A549 (cell line): Measurements from ENCODE around the gene ESYT2. TPM values are rescaled to one million over a fixed set of nuclear protein-coding genes. Genes with fewer than 3 reads are reported as not detected.

Experiments used
- ATAC-seq, 2 experiments: fragments of 200-7000 bp in 1 of 2; fragments of >200 bp in 1 of 2; cut with Nextera tagmentation in 1 of 2; cut with Tn5 transposase in 1 of 2; 3 replicates each; pipeline versions ENCODE4 v1.8.0 to v1.9.1; 2018 to 2020; ENCODE audit warnings: mild to moderate bottlenecking in 1 of 2, moderate library complexity in 1 of 2
- CTCF ChIA-PET: fragments of 300-600 bp; sonication (Branson Sonifier 250); formaldehyde crosslinking; extraction: SDS; loops from one replicate; lab custom pipeline; 2021; ENCODE audit warnings: antibody characterized with exemption, inconsistent platforms; lab: Yijun Ruan, JAX
- POLR2A ChIA-PET: fragments of 350-600 bp; formaldehyde crosslinking; extraction: SDS; loops from one replicate; lab custom pipeline; 2021; ENCODE audit warnings: antibody characterized with exemption, inconsistent platforms; lab: Yijun Ruan, JAX
- DNase-seq, 2 experiments: peaks; one replicate each; pipeline versions ENCODE4 v3.0.0 to v3.0.0-alpha.2; 2011 to 2016; ENCODE audit warnings: low read depth in 1 of 2, low spot score in 1 of 2
- FAIRE-seq: peaks from 2 replicates; lab custom pipeline; 2011; peaks lifted over from hg19 to GRCh38; lab: Jason Lieb, UNC
- H3K27ac ChIP-seq, 2 experiments: fragments of >200 bp; sonication (Bioruptor Twin); formaldehyde crosslinking; 3 replicates each; pipeline ENCODE4 v1.5.1; 2016 to 2017
- H3K4me1 ChIP-seq: fragments of >200 bp; sonication (Bioruptor Twin); formaldehyde crosslinking; 3 replicates; pipeline ENCODE4 v1.6.1; 2016
- H3K4me2 ChIP-seq: fragments of >200 bp; sonication (Bioruptor Twin); formaldehyde crosslinking; 3 replicates; pipeline ENCODE4 v1.6.1; 2016
- H3K4me3 ChIP-seq: fragments of >200 bp; sonication (Bioruptor Twin); formaldehyde crosslinking; 3 replicates; pipeline ENCODE4 v1.5.1; 2016
- H3K9me3 ChIP-seq: fragments of >200 bp; sonication (Bioruptor Twin); formaldehyde crosslinking; 3 replicates; pipeline ENCODE4 v1.6.1; 2016
- CBX2 ChIP-seq: fragments of 200-600 bp; sonication (generic); IDR thresholded peaks from 2 replicates; pipeline ENCODE4 v1.6.1; 2016; ENCODE audit warnings: low read depth, mild to moderate bottlenecking, borderline replicate concordance
- CBX8 ChIP-seq: fragments of 200-600 bp; sonication (generic); IDR thresholded peaks from 2 replicates; pipeline ENCODE4 v1.6.1; 2016
- CHD2 ChIP-seq: fragments of 150-350 bp; IDR thresholded peaks from 2 replicates; pipeline ENCODE4 v1.6.1; 2014; ENCODE audit warnings: low read length; ENCODE audit not compliant: partially characterized antibody
- CHD4 ChIP-seq: fragments of 200-600 bp; sonication (generic); IDR thresholded peaks from 2 replicates; pipeline ENCODE4 v1.6.1; 2016; ENCODE audit warnings: antibody characterized with exemption, mild to moderate bottlenecking, borderline replicate concordance
- ESRRA ChIP-seq: fragments of 150-350 bp; IDR thresholded peaks from 2 replicates; pipeline ENCODE4 v1.6.1; 2014; ENCODE audit warnings: mild to moderate bottlenecking, low read length, borderline replicate concordance
- FOSB ChIP-seq: fragments of 250-450 bp; sonication (Bioruptor Pico); IDR thresholded peaks from 2 replicates; pipeline ENCODE4 v1.5.0; 2020; ENCODE audit warnings: mild to moderate bottlenecking, moderate library complexity
- HDAC2 ChIP-seq: fragments of 200-600 bp; sonication (generic); IDR thresholded peaks from 2 replicates; pipeline ENCODE4 v1.6.1; 2016
- KDM1A ChIP-seq: fragments of 200-600 bp; sonication (generic); IDR thresholded peaks from 2 replicates; pipeline ENCODE4 v1.6.1; 2016; ENCODE audit warnings: low read depth, mild to moderate bottlenecking
- MAZ ChIP-seq: fragments of 150-350 bp; IDR thresholded peaks from 2 replicates; pipeline ENCODE4 v1.6.1; 2014; ENCODE audit warnings: antibody characterized with exemption, low read depth, low read length, borderline replicate concordance
- POLR2AphosphoS2 ChIP-seq: conservative IDR thresholded peaks from 2 replicates; pipeline ENCODE4 v1.6.1; 2012; ENCODE audit warnings: low read length, improper control_type of control experiment, inconsistent platforms
- RCOR1 ChIP-seq: fragments of 150-350 bp; IDR thresholded peaks from 2 replicates; pipeline ENCODE4 v1.6.1; 2014; ENCODE audit warnings: antibody characterized with exemption, low read length, low read depth
- RFX5 ChIP-seq: fragments of 450-650 bp; IDR thresholded peaks from 2 replicates; pipeline ENCODE4 v1.7.1; 2014; ENCODE audit warnings: antibody characterized with exemption, mild to moderate bottlenecking, moderate library complexity
- TFCP2L1 ChIP-seq: fragments of 250-450 bp; sonication (Bioruptor Pico); IDR thresholded peaks from 2 replicates; pipeline ENCODE4 v1.5.0; 2021; ENCODE audit warnings: mild to moderate bottlenecking
- ZC3H11A ChIP-seq: fragments of 450-650 bp; IDR thresholded peaks from 2 replicates; pipeline ENCODE4 v1.6.1; 2014; ENCODE audit warnings: antibody characterized with exemption, mild to moderate bottlenecking
- ZNF302 ChIP-seq: fragments of 250-450 bp; sonication (Bioruptor Pico); IDR thresholded peaks from 2 replicates; pipeline ENCODE4 v1.9.0; 2021; ENCODE audit warnings: inconsistent platforms, mild to moderate bottlenecking, moderate library complexity
- WGBS: methylation state at CpG from one replicate; pipeline ENCODE4 v1.1.6; 2017; ENCODE audit errors: missing lambda C conversion rate; 5-methylcytosine and 5-hydroxymethylcytosine counted together
- polyA plus RNA-seq, 4 experiments: library from polyadenylated mRNA; depleted of rRNA in 3 of 4; stranded (reverse); fragments of >200 nt; fragmentation: RNase III in 1 of 4; extraction: RNeasy Plus Mini Kit Qiagen cat#74134 plus additional on column Dnase treatment in 1 of 4; gene quantifications; 2 replicates in 3 of 4; 3 replicates in 1 of 4; pipeline ENCODE4 v1.2.3, GENCODE V29; 2011 to 2017
- TF ChIP-seq, protein P1 (sequence below): fragments of >200 bp; sonication (Bioruptor Twin); formaldehyde crosslinking; IDR thresholded peaks from 3 replicates; pipeline ENCODE4 v1.5.1; 2016
- TF ChIP-seq, protein P2 (sequence below): fragments of 250-450 bp; sonication (Bioruptor Pico); IDR thresholded peaks from 2 replicates; pipeline ENCODE4 v1.5.0; 2021; ENCODE audit warnings: mild to moderate bottlenecking, moderate library complexity, borderline replicate concordance
- TF ChIP-seq, protein P3 (sequence below): IDR thresholded peaks from 2 replicates; pipeline ENCODE4 v1.6.1; 2012
- TF ChIP-seq, protein P4 (sequence below): IDR thresholded peaks from 2 replicates; pipeline ENCODE4 v1.6.1; 2012
- TF ChIP-seq, protein P5 (sequence below): fragments of 250-450 bp; sonication (Bioruptor Pico); IDR thresholded peaks from 2 replicates; pipeline ENCODE4 v1.5.0; 2020; ENCODE audit warnings: low read depth, mild to moderate bottlenecking, moderate library complexity
- TF ChIP-seq, protein P6 (sequence below): fragments of 450-650 bp; IDR thresholded peaks from 2 replicates; pipeline ENCODE4 v1.6.1; 2014; ENCODE audit warnings: antibody characterized with exemption

ESYT2 gene
- polyA plus RNA-seq, 2 of the 4 experiments (the other 2 are of a cell fraction) = 45.8 to 77.0 TPM

DNA sequence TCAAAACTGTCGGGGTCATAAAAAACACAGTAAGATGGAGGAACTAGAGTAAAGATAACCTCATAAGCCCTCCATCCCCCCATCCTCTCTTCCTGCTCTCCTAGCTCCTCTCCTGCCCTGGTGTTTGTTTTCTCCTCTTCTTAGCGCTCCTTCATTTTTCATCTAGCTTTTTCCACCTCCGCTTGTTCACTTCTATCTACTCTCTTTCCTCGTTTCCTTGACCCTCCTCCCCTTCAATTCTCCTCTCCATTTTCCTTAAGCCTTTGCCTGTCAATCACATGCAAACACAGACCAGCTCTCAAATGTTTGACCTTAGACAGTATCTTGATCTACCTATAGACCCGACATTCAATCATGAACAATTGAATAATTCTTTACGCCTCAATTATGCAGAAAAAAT lies 134.7 kb downstream of the ESYT2 start:
- TF ChIP-seq RFX5 (no peak), CHD2 (no peak)
- 80% methylated on average over 6 of the region's 6 CpGs for WGBS
- ChIA-PET POLR2A (no interaction called here), CTCF (interaction anchor here (1.5 to 8.1 kb wide), 5 partner anchors 12 to 284 kb away, joined by 3 to 111 read pairs (median 11); no protein-coding TSS in a partner anchor)
- no peak for ATAC-seq
- Histone ChIP-seq H3K4me1 (peaks cover 6% of the 10 kb centered on the region; the same call in 2 of the 3 replicates), H3K4me2 (no peak overlapping the region), H3K27ac (no peak overlapping the region), H3K4me3 (no peak overlapping the region), H3K9me3 (no peaks in the 10 kb centered on the region)
- FAIRE-seq = no peak
- no peak for DNase-seq

DNA sequence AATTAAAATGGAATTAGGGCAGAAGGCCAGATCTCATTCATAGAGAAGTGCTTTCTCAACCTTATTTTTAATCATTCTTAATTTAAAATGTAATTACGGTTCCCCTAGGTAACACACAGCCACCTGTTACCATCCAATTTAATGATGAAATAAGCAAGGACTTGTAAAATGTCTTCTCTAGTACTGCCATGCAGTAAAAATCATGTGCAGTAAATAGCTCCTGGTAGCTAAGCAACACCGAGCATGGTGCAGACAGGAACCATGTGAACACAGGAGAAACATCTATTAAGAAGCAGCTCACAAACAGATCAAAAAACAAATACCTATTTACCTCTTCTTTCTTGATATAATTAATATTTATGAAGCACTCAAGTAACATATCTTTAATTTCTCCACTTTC lies 139.8 kb downstream of the ESYT2 start:
- Histone ChIP-seq H3K4me2 (no peak overlapping the region), H3K4me3 (no peak overlapping the region), H3K4me1 (no peaks in the 10 kb centered on the region), H3K27ac (no peak overlapping the region)
- CTCF ChIA-PET = interaction anchor here (1.1 to 2.4 kb wide), 3 partner anchors 11 to 287 kb away, joined by 3 to 11 read pairs (median 4); no protein-coding TSS in a partner anchor
- 95% methylated on average over 2 of the region's 2 CpGs for WGBS
- FAIRE-seq (no peak), DNase-seq (no peak), ATAC-seq (no peak)
- TF ChIP-seq POLR2AphosphoS2 = no peak
- TF ChIP-seq, protein P1, sequence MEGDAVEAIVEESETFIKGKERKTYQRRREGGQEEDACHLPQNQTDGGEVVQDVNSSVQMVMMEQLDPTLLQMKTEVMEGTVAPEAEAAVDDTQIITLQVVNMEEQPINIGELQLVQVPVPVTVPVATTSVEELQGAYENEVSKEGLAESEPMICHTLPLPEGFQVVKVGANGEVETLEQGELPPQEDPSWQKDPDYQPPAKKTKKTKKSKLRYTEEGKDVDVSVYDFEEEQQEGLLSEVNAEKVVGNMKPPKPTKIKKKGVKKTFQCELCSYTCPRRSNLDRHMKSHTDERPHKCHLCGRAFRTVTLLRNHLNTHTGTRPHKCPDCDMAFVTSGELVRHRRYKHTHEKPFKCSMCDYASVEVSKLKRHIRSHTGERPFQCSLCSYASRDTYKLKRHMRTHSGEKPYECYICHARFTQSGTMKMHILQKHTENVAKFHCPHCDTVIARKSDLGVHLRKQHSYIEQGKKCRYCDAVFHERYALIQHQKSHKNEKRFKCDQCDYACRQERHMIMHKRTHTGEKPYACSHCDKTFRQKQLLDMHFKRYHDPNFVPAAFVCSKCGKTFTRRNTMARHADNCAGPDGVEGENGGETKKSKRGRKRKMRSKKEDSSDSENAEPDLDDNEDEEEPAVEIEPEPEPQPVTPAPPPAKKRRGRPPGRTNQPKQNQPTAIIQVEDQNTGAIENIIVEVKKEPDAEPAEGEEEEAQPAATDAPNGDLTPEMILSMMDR = no peak
- TF ChIP-seq ZC3H11A = no peak
- no peak for TF ChIP-seq RCOR1
- no peak for TF ChIP-seq KDM1A
- no peak for TF ChIP-seq CHD4
- no peak for TF ChIP-seq ZNF302
- TF ChIP-seq HDAC2 = no peak
- TF ChIP-seq, protein P2, sequence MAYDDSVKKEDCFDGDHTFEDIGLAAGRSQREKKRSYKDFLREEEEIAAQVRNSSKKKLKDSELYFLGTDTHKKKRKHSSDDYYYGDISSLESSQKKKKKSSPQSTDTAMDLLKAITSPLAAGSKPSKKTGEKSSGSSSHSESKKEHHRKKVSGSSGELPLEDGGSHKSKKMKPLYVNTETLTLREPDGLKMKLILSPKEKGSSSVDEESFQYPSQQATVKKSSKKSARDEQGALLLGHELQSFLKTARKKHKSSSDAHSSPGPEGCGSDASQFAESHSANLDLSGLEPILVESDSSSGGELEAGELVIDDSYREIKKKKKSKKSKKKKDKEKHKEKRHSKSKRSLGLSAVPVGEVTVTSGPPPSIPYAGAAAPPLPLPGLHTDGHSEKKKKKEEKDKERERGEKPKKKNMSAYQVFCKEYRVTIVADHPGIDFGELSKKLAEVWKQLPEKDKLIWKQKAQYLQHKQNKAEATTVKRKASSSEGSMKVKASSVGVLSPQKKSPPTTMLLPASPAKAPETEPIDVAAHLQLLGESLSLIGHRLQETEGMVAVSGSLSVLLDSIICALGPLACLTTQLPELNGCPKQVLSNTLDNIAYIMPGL (CRISPR knock-in tag) = no peak
- no peak for TF ChIP-seq FOSB
- TF ChIP-seq CBX8 = no peak
- TF ChIP-seq, protein P3, sequence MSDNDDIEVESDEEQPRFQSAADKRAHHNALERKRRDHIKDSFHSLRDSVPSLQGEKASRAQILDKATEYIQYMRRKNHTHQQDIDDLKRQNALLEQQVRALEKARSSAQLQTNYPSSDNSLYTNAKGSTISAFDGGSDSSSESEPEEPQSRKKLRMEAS = no peak
- TF ChIP-seq TFCP2L1 (CRISPR knock-in tag) = no peak
- TF ChIP-seq, protein P4, sequence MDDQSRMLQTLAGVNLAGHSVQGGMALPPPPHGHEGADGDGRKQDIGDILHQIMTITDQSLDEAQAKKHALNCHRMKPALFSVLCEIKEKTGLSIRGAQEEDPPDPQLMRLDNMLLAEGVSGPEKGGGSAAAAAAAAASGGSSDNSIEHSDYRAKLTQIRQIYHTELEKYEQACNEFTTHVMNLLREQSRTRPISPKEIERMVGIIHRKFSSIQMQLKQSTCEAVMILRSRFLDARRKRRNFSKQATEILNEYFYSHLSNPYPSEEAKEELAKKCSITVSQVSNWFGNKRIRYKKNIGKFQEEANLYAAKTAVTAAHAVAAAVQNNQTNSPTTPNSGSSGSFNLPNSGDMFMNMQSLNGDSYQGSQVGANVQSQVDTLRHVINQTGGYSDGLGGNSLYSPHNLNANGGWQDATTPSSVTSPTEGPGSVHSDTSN = no peak
- TF ChIP-seq, protein P5, sequence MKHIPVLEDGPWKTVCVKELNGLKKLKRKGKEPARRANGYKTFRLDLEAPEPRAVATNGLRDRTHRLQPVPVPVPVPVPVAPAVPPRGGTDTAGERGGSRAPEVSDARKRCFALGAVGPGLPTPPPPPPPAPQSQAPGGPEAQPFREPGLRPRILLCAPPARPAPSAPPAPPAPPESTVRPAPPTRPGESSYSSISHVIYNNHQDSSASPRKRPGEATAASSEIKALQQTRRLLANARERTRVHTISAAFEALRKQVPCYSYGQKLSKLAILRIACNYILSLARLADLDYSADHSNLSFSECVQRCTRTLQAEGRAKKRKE (CRISPR knock-in tag) = no peak
- no peak for TF ChIP-seq CBX2
- TF ChIP-seq, protein P6, sequence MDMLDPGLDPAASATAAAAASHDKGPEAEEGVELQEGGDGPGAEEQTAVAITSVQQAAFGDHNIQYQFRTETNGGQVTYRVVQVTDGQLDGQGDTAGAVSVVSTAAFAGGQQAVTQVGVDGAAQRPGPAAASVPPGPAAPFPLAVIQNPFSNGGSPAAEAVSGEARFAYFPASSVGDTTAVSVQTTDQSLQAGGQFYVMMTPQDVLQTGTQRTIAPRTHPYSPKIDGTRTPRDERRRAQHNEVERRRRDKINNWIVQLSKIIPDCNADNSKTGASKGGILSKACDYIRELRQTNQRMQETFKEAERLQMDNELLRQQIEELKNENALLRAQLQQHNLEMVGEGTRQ = no peak
- TF ChIP-seq ESRRA = no peak
- no peak for TF ChIP-seq MAZ
- TF ChIP-seq, all 56 proteins: peak for 0
- POLR2A ChIA-PET = interaction anchor here (0.7 kb wide), 1 partner anchor 15 kb away, joined by 4 read pairs; the partner anchor contains the start of gene NCAPG2
- H3K9me3 ChIP-seq = no peaks in the 10 kb centered on the region
